OCI-LY7 (cell line): ENCODE measurements around the gene MUC6. TPM values are rescaled to one million over a fixed set of nuclear protein-coding genes. Genes with fewer than 3 reads are reported as not detected.

Experiments
- BruUV-seq: library from RNA; stranded (reverse); fragments of 400-500 nt; replicated peaks from 2 replicates; lab custom pipeline; 2021; lab: Mats Ljungman, UMichigan
- CTCF ChIA-PET: fragments of 300-600 bp; sonication (Branson Sonifier 250); formaldehyde crosslinking; loops from one replicate; lab custom pipeline; 2022; ENCODE audit warnings: antibody characterized with exemption; ENCODE audit not compliant: unreplicated experiment; lab: Charles Lee
- POLR2A ChIA-PET: fragments of 300-600 bp; sonication (Branson Sonifier 250); formaldehyde crosslinking; loops from one replicate; lab custom pipeline; 2022; ENCODE audit warnings: antibody characterized with exemption; lab: Charles Lee
- DNase-seq: peaks from one replicate; pipeline ENCODE4 v3.0.0-alpha.2; 2015; ENCODE audit warnings: low spot score
- H2AFZ ChIP-seq: fragments of 200-600 bp; sonication (generic), shearing (Covaris generic); 2 replicates; pipeline ENCODE4 v1.6.1; 2014; ENCODE audit warnings: mild to moderate bottlenecking, antibody characterized with exemption, low read length, moderate library complexity
- H3K27ac ChIP-seq: fragments of 200-600 bp; sonication (generic); 2 replicates; pipeline ENCODE4 v1.5.1; 2014; ENCODE audit warnings: mixed run types, low read depth, mild to moderate bottlenecking, moderate library complexity, low read length, inconsistent platforms; ENCODE audit not compliant: poor library complexity, severe bottlenecking
- H3K36me3 ChIP-seq: fragments of 200-600 bp; sonication (generic); 2 replicates; pipeline ENCODE4 v1.6.1; 2014; ENCODE audit warnings: mild to moderate bottlenecking, antibody characterized with exemption, low read length, moderate library complexity, mixed read lengths; ENCODE audit not compliant: insufficient read depth
- H3K4me1 ChIP-seq: fragments of 200-600 bp; sonication (generic); 2 replicates; pipeline ENCODE4 v1.5.1; 2014; ENCODE audit warnings: mild to moderate bottlenecking, low read length; ENCODE audit not compliant: insufficient read depth, poor library complexity, severe bottlenecking
- H3K4me2 ChIP-seq: fragments of 200-600 bp; sonication (generic); 2 replicates; pipeline ENCODE4 v1.6.1; 2014; ENCODE audit warnings: mild to moderate bottlenecking, low read length
- H3K4me3 ChIP-seq: fragments of 200-600 bp; sonication (generic); 2 replicates; pipeline ENCODE4 v1.5.1; 2014; ENCODE audit warnings: mild to moderate bottlenecking, low read depth, low read length; ENCODE audit not compliant: poor library complexity, severe bottlenecking
- H3K79me2 ChIP-seq: fragments of 200-600 bp; sonication (generic); 2 replicates; pipeline ENCODE4 v1.6.1; 2016; ENCODE audit warnings: low read depth, mild to moderate bottlenecking, low read length, moderate library complexity, mixed read lengths; ENCODE audit not compliant: insufficient read depth
- H3K9me2 ChIP-seq: fragments of 200-600 bp; sonication (generic); 2 replicates; pipeline ENCODE4 v1.6.1; 2016; ENCODE audit warnings: mild to moderate bottlenecking, low read length, mixed read lengths; ENCODE audit not compliant: insufficient read depth
- H3K9me3 ChIP-seq: fragments of 200-600 bp; sonication (generic); 2 replicates; pipeline ENCODE4 v1.6.1; 2014; ENCODE audit warnings: mild to moderate bottlenecking, mixed run types, low read length, mixed read lengths
- H4K20me1 ChIP-seq: fragments of 200-600 bp; sonication (generic); 2 replicates; pipeline ENCODE4 v1.6.1; 2014; ENCODE audit warnings: mild to moderate bottlenecking, antibody characterized with exemption, low read length, moderate library complexity, mixed read lengths; ENCODE audit not compliant: insufficient read depth
- EZH2phosphoT487 ChIP-seq: fragments of 200-600 bp; sonication (generic); IDR thresholded peaks from 2 replicates; pipeline ENCODE4 v1.6.1; 2018; ENCODE audit warnings: low read depth, borderline replicate concordance, mild to moderate bottlenecking, mixed run types, antibody characterized with exemption, low read length, moderate library complexity, mixed read lengths
- intact Hi-C: fragments of 100-400 bp; cut with micrococcal nuclease; formaldehyde crosslinking; loops from one replicate; pipeline ENCODE4 v1.10.0; 2022; ENCODE audit not compliant: unreplicated experiment
- total RNA-seq, 2 experiments: library from RNA; depleted of rRNA in 1 of 2; stranded (reverse); fragments of >200 nt in 1 of 2; shearing (Covaris generic) in 1 of 2; gene quantifications; 2 replicates each; pipeline ENCODE4 v1.2.3, GENCODE V29; 2014 to 2022
- TF ChIP-seq, protein P1 (sequence below): fragments of 200-600 bp; sonication (generic); conservative IDR thresholded peaks from 2 replicates; pipeline ENCODE4 v1.5.1; 2014; ENCODE audit warnings: mild to moderate bottlenecking, antibody characterized with exemption, low read length, moderate library complexity, mixed read lengths

Gene MUC6
- total RNA-seq, 2 experiments from 2014 or later = not detected

DNA sequence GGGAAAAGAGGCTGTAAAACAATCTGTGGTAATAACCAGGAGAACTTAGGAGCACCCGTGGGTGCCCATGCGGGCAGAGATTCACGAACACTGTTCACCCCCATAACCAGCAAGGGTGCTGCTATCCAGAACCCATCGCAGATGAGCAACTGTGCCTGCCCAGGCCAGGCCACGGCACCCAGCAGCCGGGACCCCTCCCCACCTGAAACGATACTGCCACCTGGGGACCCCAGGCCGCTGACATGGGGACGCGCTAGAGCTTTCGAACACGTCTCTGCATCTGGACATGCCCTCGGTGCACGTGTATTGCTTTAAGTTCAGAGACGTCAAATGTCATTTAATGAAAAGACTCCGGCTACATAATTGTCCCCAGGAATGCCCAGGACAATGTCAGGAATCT, 23.9 kb upstream of the MUC6 start:
- POLR2A ChIA-PET = no interaction called here
- Histone ChIP-seq H3K27ac (no peak overlapping the region), H3K4me3 (no peak overlapping the region), H3K4me1 (no peaks in the 10 kb centered on the region), H2AFZ (no peak overlapping the region), H3K36me3 (no peaks in the 10 kb centered on the region), H3K9me2 (no peaks in the 10 kb centered on the region), H3K79me2 (no peaks in the 10 kb centered on the region), H4K20me1 (no peaks in the 10 kb centered on the region), H3K4me2 (no peak overlapping the region), H3K9me3 (no peaks in the 10 kb centered on the region)
- TF ChIP-seq EZH2phosphoT487 = no peak
- TF ChIP-seq, protein P1, sequence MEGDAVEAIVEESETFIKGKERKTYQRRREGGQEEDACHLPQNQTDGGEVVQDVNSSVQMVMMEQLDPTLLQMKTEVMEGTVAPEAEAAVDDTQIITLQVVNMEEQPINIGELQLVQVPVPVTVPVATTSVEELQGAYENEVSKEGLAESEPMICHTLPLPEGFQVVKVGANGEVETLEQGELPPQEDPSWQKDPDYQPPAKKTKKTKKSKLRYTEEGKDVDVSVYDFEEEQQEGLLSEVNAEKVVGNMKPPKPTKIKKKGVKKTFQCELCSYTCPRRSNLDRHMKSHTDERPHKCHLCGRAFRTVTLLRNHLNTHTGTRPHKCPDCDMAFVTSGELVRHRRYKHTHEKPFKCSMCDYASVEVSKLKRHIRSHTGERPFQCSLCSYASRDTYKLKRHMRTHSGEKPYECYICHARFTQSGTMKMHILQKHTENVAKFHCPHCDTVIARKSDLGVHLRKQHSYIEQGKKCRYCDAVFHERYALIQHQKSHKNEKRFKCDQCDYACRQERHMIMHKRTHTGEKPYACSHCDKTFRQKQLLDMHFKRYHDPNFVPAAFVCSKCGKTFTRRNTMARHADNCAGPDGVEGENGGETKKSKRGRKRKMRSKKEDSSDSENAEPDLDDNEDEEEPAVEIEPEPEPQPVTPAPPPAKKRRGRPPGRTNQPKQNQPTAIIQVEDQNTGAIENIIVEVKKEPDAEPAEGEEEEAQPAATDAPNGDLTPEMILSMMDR = no peak
- no TSS peak for BruUV-seq
- DNase-seq = no peak
- CTCF ChIA-PET = no interaction called here
- intact Hi-C loops = no loop called here

- no peak overlapping the region for H3K4me2 ChIP-seq
- intact Hi-C loops = no loop called here
- POLR2A ChIA-PET = no interaction called here
Observed at GRCh38 chr11:1059759-1060158, 23.2 kb upstream of the MUC6 start.

GRCh38 chr11:1057806-1058205, 21.3 kb upstream of the MUC6 start:
- no peak for DNase-seq
- H4K20me1 ChIP-seq = no peaks in the 10 kb centered on the region
- no TSS peak for BruUV-seq
- H2AFZ ChIP-seq = no peak overlapping the region
- H3K27ac ChIP-seq = no peak overlapping the region
- H3K4me2 ChIP-seq = no peak overlapping the region
- H3K4me3 ChIP-seq = no peak overlapping the region
- H3K9me2 ChIP-seq = no peaks in the 10 kb centered on the region
- TF ChIP-seq, protein P1 = no peak
- TF ChIP-seq EZH2phosphoT487 = no peak
- no peaks in the 10 kb centered on the region for H3K9me3 ChIP-seq
- POLR2A ChIA-PET = no interaction called here
- H3K4me1 ChIP-seq = no peaks in the 10 kb centered on the region
- intact Hi-C loops = no loop called here
- H3K36me3 ChIP-seq = no peaks in the 10 kb centered on the region
- CTCF ChIA-PET = no interaction called here
- H3K79me2 ChIP-seq = no peaks in the 10 kb centered on the region

More at GRCh38 chr11:1059759-1060158, 23.2 kb upstream of the MUC6 start:
- no peaks in the 10 kb centered on the region for H4K20me1 ChIP-seq
- no peaks in the 10 kb centered on the region for H3K9me3 ChIP-seq
- CTCF ChIA-PET = no interaction called here
- no peaks in the 10 kb centered on the region for H3K36me3 ChIP-seq
- H3K27ac ChIP-seq = no peak overlapping the region
- no peak for DNase-seq
- TF ChIP-seq, protein P1 = no peak
- no peak for TF ChIP-seq EZH2phosphoT487
- H3K4me3 ChIP-seq = no peak overlapping the region
- BruUV-seq = no TSS peak
- no peaks in the 10 kb centered on the region for H3K79me2 ChIP-seq
- no peak overlapping the region for H2AFZ ChIP-seq
- H3K9me2 ChIP-seq = no peaks in the 10 kb centered on the region
- H3K4me1 ChIP-seq = no peaks in the 10 kb centered on the region
